22Rv1 (cell line): Measurements from ENCODE around the gene TIAL1.

Experiments used
- CTCF ChIP-seq: fragments of 450-650 bp; IDR thresholded peaks from 2 replicates; pipeline ENCODE4 v1.5.1; 2017; ENCODE audit warnings: mild to moderate bottlenecking
- ZFX ChIP-seq: fragments of 450-650 bp; IDR thresholded peaks from 2 replicates; pipeline ENCODE4 v1.6.1; 2017; ENCODE audit warnings: antibody characterized with exemption, borderline replicate concordance

DNA sequence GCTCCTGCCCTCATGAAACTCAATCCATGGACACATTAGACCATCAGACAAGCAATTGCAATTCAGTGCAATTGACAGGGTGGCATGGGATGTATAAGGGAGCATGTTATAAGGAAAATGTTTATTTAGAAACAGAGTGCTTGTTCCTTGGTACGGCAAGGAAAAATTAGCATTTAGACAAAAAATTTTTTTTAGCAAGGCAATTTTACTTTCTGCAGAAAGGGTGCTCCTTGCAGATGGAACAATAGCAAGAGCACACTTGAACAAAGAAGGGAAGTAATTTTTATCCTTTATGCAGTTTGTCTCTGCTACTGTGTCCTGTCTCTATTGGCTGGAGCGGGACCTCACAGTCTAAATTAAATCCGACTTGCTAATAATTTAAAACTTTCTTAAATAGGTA, 48.2 kb upstream of the TIAL1 start:
- no peak for TF ChIP-seq CTCF
- TF ChIP-seq ZFX: no peak
